Inflammatory macrophage (primary cell): ENCODE results near the gene FLYWCH2.
A peak's percentile ranks its signal among the peaks of the same experiment; 100 is the strongest.

Experiments
- DNase-seq, 2 donors: peaks; one replicate each; pipeline ENCODE4 v3.0.0-alpha.2; 2020 to 2022

Gene FLYWCH2

GRCh38 chr16:2854700-2855309 is 28.2 kb upstream of the FLYWCH2 start:
- peak; percentile 36 to 49 for DNase-seq

- no peak for DNase-seq
These were observed 27.5 kb upstream of the FLYWCH2 start for GRCh38 chr16:2855536-2855935.

- peak; percentile 34 to 65 for DNase-seq
These were observed 26.8 kb upstream of the FLYWCH2 start for GRCh38 chr16:2856061-2856670.

- no peak for DNase-seq
These were observed 26.1 kb upstream of the FLYWCH2 start for GRCh38 chr16:2856686-2857450.

GRCh38 chr16:2857451-2858244 is 25.4 kb upstream of the FLYWCH2 start, which contains the start of gene PRSS22:
PRSS22 (minus strand) TSS chr16:2858170; CDS start chr16:2858104, 66 bp downstream.
- no peak for DNase-seq

GRCh38 chr16:2858245-2859025 is 24.6 kb upstream of the FLYWCH2 start:
- DNase-seq: no peak

- DNase-seq: no peak
These were observed 23.2 kb upstream of the FLYWCH2 start for GRCh38 chr16:2859686-2860265.

- peak; percentile 7 to 63 for DNase-seq
These were observed 22.0 kb upstream of the FLYWCH2 start for GRCh38 chr16:2860826-2861567.

GRCh38 chr16:2865651-2866050 is 17.4 kb upstream of the FLYWCH2 start:
- DNase-seq: peak; percentile 23 to 65

- no peak for DNase-seq
These were observed 16.6 kb upstream of the FLYWCH2 start for GRCh38 chr16:2866431-2866830.

GRCh38 chr16:2867661-2867986 is 15.4 kb upstream of the FLYWCH2 start:
- DNase-seq: no peak

GRCh38 chr16:2867987-2868789 is 14.8 kb upstream of the FLYWCH2 start:
- peak; percentile 94 to 95 for DNase-seq

GRCh38 chr16:2871926-2872325 is 11.1 kb upstream of the FLYWCH2 start:
- DNase-seq: no peak

- no peak for DNase-seq
These were observed 8.7 kb upstream of the FLYWCH2 start for GRCh38 chr16:2874032-2874911.

GRCh38 chr16:2874912-2875362 is 8.1 kb upstream of the FLYWCH2 start:
- DNase-seq: peak; percentile 84 to 88

- no peak for DNase-seq
These were observed 3.0 kb upstream of the FLYWCH2 start for GRCh38 chr16:2879854-2880508.

- peak in 1 of 2 donors; percentile 32 for DNase-seq
These were observed 999 bp upstream of the FLYWCH2 start for GRCh38 chr16:2881783-2882649.
